ENCODE data around the gene LPIN1.

GRCh38 chr2:11789243-11789642 lies 42.8 kb downstream of the LPIN1 start:
- TF ChIP-seq CTCF (IDR thresholded peaks at IDR 0.05): no peak
- TF ChIP-seq ZSCAN18 (CRISPR knock-in tag; IDR thresholded peaks at IDR 0.05): no peak
- TF ChIP-seq SOX15 (CRISPR knock-in tag; IDR thresholded peaks at IDR 0.05): no peak
- no peak for TF ChIP-seq NFYB (CRISPR knock-in tag; conservative IDR thresholded peaks at IDR 0.05; ENCODE audit: low read depth)
- no peak for TF ChIP-seq KAT7 (CRISPR knock-in tag; IDR thresholded peaks at IDR 0.05; ENCODE audit: borderline replicate concordance)
